HFFc6 (cell line): Measurements from ENCODE around the gene VPS54. TPM values are rescaled to one million over a fixed set of nuclear protein-coding genes. Genes with fewer than 3 reads are reported as not detected.
A peak's percentile ranks its signal among the peaks of the same experiment; 100 is the strongest.

Source experiments
- DNase-seq: peaks from one replicate; pipeline ENCODE4 v3.0.0-alpha.2; 2018
- H3K27ac Mint-ChIP-seq: 2 replicates; pipeline ENCODE4 v1.8.0; 2020; ENCODE audit warnings: mild to moderate bottlenecking, mixed read lengths
- H3K27me3 Mint-ChIP-seq: 2 replicates; pipeline ENCODE4 v1.8.0; 2021; ENCODE audit warnings: mild to moderate bottlenecking, moderate library complexity, mixed read lengths; ENCODE audit not compliant: insufficient read depth
- H3K36me3 Mint-ChIP-seq: 2 replicates; pipeline ENCODE4 v1.8.0; 2021; ENCODE audit warnings: low read depth, mixed read lengths
- H3K4me1 Mint-ChIP-seq: 2 replicates; pipeline ENCODE4 v1.8.0; 2020; ENCODE audit warnings: low read depth, mixed read lengths
- H3K4me3 Mint-ChIP-seq: 2 replicates; pipeline ENCODE4 v1.8.0; 2020; ENCODE audit warnings: mild to moderate bottlenecking, moderate library complexity, mixed read lengths
- H3K9me3 Mint-ChIP-seq: 2 replicates; pipeline ENCODE4 v1.8.0; 2020; ENCODE audit warnings: mild to moderate bottlenecking, mixed read lengths
- CTCF ChIP-seq: fragments of 200-600 bp; sonication (generic); IDR thresholded peaks from 2 replicates; pipeline ENCODE4 v1.5.0; 2021; ENCODE audit warnings: antibody characterized with exemption, mild to moderate bottlenecking
- total RNA-seq, 6 experiments: library from RNA; stranded (reverse); fragmentation: NEBNext Ultra II Directional; extraction: Animal tissue kit (Norgen Biotek cat#: 25700); gene quantifications; 2 replicates in 1 of 6; 3 replicates in 5 of 6; pipeline ENCODE4 v1.2.3, GENCODE V29; 2021

The VPS54 gene
- total RNA-seq, 6 experiments from 2014 or later, result 12.9 to 17.7 (median 15.0) TPM

DNA sequence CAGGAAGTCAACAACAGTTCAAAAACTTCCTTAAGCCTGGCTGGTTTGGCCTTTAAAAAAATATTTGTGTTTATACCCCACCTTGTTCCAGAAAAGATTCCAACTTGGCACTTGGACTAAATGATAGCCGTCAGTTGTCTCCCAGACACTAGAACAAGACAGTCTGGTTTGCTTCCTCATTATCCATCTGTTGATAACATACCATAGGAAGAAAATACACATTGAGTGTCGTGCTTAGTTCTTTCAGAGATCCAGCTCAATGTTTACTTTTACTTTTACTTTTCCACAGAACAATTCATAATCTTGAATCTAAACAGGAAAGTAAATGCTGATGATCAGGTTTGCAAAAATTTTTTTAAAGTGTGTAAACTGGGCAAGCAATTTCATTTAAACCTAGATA lies 2.4 kb upstream of the VPS54 start:
- Mint-ChIP-seq H3K27me3 (peaks cover 2% of the 10 kb centered on the region), H3K27ac (no peak overlapping the region), H3K9me3 (no peaks in the 10 kb centered on the region), H3K36me3 (peaks cover 6% of the 10 kb centered on the region), H3K4me1 (peaks cover 24% of the 10 kb centered on the region), H3K4me3 (no peak overlapping the region)
- DNase-seq, result no peak
- no peak for TF ChIP-seq CTCF

DNA sequence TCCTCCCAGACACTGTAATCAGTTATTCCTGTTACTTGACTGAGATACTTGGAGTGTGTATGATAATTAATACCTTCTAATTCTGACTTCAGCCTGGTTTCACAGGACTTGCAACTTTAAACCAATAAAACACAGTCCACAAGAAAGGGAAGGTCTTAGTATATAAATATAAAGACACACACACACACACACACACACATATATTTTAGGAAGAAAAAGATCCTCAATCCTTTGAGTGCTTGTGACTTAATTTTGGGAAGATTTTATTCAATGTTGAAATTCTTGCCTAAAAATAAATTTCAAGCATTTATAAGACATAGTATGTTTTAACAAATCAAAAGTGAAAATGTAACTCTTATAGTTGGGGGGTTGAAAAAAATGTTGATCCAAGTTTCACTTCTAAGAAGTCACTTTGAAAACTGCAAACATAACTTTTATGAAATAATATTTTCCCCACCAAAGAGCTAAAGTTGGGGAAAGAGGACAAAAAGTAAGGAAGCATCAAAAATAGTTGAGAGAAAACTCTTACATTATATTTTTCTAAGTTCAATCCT lies 824 bp upstream of the VPS54 start:
- peaks cover 12% of the 10 kb centered on the region for H3K36me3 Mint-ChIP-seq

DNA sequence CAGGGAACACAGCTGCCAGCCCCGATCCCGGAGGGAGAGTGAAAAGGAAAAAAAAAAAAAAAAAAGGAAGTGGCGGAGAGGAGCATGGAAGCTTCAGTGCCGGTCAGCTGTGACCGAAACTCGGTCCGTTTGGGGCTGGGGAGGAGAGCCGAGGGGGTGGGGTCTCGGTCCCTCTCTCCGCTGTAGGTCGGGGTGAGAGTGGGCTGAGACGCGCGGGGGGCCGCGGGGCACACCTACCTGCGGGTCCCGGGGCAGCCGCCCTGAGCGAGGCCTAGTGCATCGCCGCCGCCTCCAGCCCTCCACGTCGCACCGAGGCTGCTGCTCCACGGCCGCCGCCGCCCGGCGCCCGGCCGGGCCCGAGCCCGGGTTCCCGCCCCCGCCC lies 536 bp downstream of the VPS54 start:
- peaks cover 34% of the 10 kb centered on the region for H3K4me1 Mint-ChIP-seq
- H3K4me3 Mint-ChIP-seq, result peak overlapping the region; percentile 96
- peak overlapping the region; percentile 97 for H3K27ac Mint-ChIP-seq
- H3K36me3 Mint-ChIP-seq, result peaks cover 12% of the 10 kb centered on the region
- H3K27me3 Mint-ChIP-seq, result peaks cover 2% of the 10 kb centered on the region; the same call in 1 of the 2 replicates
- DNase-seq, result no peak
- H3K9me3 Mint-ChIP-seq, result no peaks in the 10 kb centered on the region
- TF ChIP-seq CTCF, result no peak

More for the DNA sequence above, 824 bp upstream of the VPS54 start:
- Mint-ChIP-seq H3K4me3 (peak overlapping the region; percentile 87), H3K9me3 (no peaks in the 10 kb centered on the region), H3K4me1 (peaks cover 34% of the 10 kb centered on the region), H3K27me3 (peaks cover 2% of the 10 kb centered on the region; the same call in 1 of the 2 replicates), H3K27ac (peak overlapping the region; percentile 97)
- no peak for TF ChIP-seq CTCF
- DNase-seq, result no peak

DNA sequence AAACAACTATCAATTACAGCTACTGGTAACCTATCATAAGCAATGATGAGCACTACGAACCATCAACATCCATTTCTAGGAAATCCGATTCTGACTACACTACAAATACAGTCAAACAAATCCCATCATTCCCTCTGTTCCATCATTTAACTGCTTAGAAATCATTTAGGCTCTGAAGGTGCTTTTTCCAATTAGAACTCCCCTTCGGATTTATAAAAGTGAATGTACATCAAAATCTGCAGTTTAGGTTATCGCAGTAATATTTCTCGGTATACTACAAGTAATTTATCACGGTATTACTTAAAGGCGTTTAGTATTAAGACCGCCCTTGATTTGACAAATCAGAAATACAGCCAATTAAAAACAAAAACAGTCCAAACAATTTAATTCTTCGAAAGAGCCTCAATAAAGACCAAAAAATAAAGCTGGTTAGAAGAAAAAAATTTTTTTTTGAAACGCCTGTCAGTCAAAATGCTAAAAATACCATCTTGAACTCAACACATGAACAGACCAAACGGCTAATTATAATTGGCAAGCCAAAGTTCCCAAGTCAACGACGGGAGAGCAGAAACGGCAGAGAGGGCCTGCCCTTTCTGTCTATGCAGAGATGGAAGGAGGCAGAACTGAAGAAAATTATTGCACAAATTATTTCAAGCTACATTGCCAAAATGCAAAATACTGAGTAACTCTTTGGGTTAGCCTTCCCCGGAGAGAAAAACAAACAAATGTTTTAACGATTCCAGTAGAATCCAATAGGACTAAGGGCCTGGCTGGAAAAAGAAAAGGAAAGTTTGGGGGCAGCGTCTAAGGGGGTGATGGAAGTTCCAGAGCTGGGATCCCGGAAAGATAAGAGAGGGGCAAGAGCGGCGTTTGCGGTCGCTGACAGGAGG lies 1.2 kb downstream of the VPS54 start:
- Mint-ChIP-seq H3K4me3 (peak overlapping the region; percentile 96), H3K4me1 (peaks cover 37% of the 10 kb centered on the region), H3K27ac (peak overlapping the region; percentile 97), H3K9me3 (no peaks in the 10 kb centered on the region), H3K36me3 (peaks cover 12% of the 10 kb centered on the region), H3K27me3 (peaks cover 2% of the 10 kb centered on the region; the same call in 1 of the 2 replicates)
- peak; percentile 12 for DNase-seq
- no peak for TF ChIP-seq CTCF

DNA sequence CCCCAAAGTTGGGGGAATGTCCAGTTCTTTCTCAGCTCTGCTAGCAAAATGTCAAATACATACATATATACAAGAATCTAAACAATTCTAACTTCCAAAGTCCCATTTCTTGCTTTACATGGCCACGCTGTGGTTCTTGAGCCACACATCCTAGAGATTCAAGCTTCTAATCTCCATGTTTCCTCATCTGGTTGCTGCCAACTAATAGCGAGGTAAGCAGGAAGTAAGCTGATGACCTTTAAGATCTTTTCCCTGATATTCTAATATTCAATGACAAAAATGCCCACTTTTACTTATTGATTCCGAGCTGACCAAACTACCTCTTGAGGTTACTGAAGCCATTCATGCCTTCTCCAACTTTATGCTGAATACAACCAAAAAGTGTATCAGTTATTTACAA lies 3.3 kb downstream of the VPS54 start:
- H3K36me3 Mint-ChIP-seq, result peaks cover 12% of the 10 kb centered on the region
- peaks cover 2% of the 10 kb centered on the region; the same call in 1 of the 2 replicates for H3K27me3 Mint-ChIP-seq
- peak overlapping the region; percentile 44; the same call in 1 of the 2 replicates for H3K4me3 Mint-ChIP-seq
- no peak for TF ChIP-seq CTCF
- DNase-seq, result no peak
- peak overlapping the region; percentile 42 for H3K27ac Mint-ChIP-seq
- H3K9me3 Mint-ChIP-seq, result no peaks in the 10 kb centered on the region
- H3K4me1 Mint-ChIP-seq, result peaks cover 47% of the 10 kb centered on the region
